Measurements from ENCODE around the gene ANKRD12.

- TF ChIP-seq, protein P1, sequence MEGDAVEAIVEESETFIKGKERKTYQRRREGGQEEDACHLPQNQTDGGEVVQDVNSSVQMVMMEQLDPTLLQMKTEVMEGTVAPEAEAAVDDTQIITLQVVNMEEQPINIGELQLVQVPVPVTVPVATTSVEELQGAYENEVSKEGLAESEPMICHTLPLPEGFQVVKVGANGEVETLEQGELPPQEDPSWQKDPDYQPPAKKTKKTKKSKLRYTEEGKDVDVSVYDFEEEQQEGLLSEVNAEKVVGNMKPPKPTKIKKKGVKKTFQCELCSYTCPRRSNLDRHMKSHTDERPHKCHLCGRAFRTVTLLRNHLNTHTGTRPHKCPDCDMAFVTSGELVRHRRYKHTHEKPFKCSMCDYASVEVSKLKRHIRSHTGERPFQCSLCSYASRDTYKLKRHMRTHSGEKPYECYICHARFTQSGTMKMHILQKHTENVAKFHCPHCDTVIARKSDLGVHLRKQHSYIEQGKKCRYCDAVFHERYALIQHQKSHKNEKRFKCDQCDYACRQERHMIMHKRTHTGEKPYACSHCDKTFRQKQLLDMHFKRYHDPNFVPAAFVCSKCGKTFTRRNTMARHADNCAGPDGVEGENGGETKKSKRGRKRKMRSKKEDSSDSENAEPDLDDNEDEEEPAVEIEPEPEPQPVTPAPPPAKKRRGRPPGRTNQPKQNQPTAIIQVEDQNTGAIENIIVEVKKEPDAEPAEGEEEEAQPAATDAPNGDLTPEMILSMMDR (IDR thresholded peaks at IDR 0.05): no peak
- TF ChIP-seq POLR2A (IDR thresholded peaks at IDR 0.05): no peak
These were observed 75.4 kb downstream of the ANKRD12 start for GRCh38 chr18:9211955-9212354.
